Omental fat pad (tissue), 4 donors: ENCODE results near the gene REXO1. TPM values are rescaled to one million over a fixed set of nuclear protein-coding genes. Genes with fewer than 3 reads are reported as not detected.

Experiments
- ATAC-seq: fragments of 150-250 bp; one replicate; pipeline ENCODE4 v1.9.1; 2016; ENCODE audit warnings: mild to moderate bottlenecking, moderate library complexity; ENCODE audit not compliant: low FRiP score
- DNase-seq: peaks from one replicate; pipeline ENCODE4 v3.0.0-alpha.2; 2019; ENCODE audit warnings: low spot score
- CTCF ChIP-seq, 3 donors: fragments of 450-650 bp; IDR thresholded peaks; one replicate each; pipeline ENCODE4 v1.5.1; 2016 to 2017; ENCODE audit warnings: antibody characterized with exemption in 3 of 3, mild to moderate bottlenecking in 3 of 3, moderate library complexity in 2 of 3
- total RNA-seq, 4 donors: library from RNA; depleted of rRNA; stranded (reverse); fragments of >200 nt; gene quantifications; one replicate each; pipeline ENCODE4 v1.1.0, GENCODE V29; 2016

The REXO1 gene
- total RNA-seq, 4 donors from 2014 or later = 17.0 to 31.3 (median 19.6) TPM

- DNase-seq (no peak), ATAC-seq (no peak)
- TF ChIP-seq CTCF (IDR thresholded peaks at IDR 0.05) = no peak
These were observed 78.7 kb downstream of the REXO1 start for GRCh38 chr19:1769645-1769985.

GRCh38 chr19:1768918-1769644 is 79.2 kb downstream of the REXO1 start:
- no peak for TF ChIP-seq CTCF (IDR thresholded peaks at IDR 0.05)
- DNase-seq (no peak), ATAC-seq (no peak)

- TF ChIP-seq CTCF (IDR thresholded peaks at IDR 0.05) = no peak
- DNase-seq = no peak
- ATAC-seq = no peak
These were observed 80.0 kb downstream of the REXO1 start for GRCh38 chr19:1768248-1768647.

GRCh38 chr19:1767464-1767933 is 80.8 kb downstream of the REXO1 start:
- TF ChIP-seq CTCF (IDR thresholded peaks at IDR 0.05) = peak in 2 of 3 donors; percentile 15 to 47
- DNase-seq (no peak), ATAC-seq (peak; percentile 46)

- ATAC-seq (no peak), DNase-seq (no peak)
These were observed 81.4 kb downstream of the REXO1 start for GRCh38 chr19:1766800-1767352.

GRCh38 chr19:1765904-1766799 is 82.1 kb downstream of the REXO1 start:
- TF ChIP-seq CTCF (IDR thresholded peaks at IDR 0.05) = no peak
- DNase-seq (no peak), ATAC-seq (no peak)

More at GRCh38 chr19:1766800-1767352, 81.4 kb downstream of the REXO1 start:
- no peak for TF ChIP-seq CTCF (IDR thresholded peaks at IDR 0.05)

Other genes starting within 250 kb of the REXO1 start
- 10 to 100 TPM; 56.6 to 83.2 (median 64.6) TPM for gene UQCR11, start 243.0 kb downstream of the REXO1 start, total RNA-seq
- gene TCF3, start 195.9 kb downstream of the REXO1 start, total RNA-seq = 10 to 100 TPM; 24.2 to 46.6 (median 40.4) TPM
- gene ONECUT3, start 95.0 kb downstream of the REXO1 start, total RNA-seq = not detected
- gene ATP8B3, start 36.2 kb downstream of the REXO1 start, total RNA-seq = 1 to 10 TPM in 3 of 4 donors, under 1 TPM in 1; 0.88 to 2.4 (median 1.9) TPM
- 10 to 100 TPM in 1 of 4 donors, 1 to 10 TPM in 3; 4.0 to 19.5 (median 6.7) TPM for gene KLF16, start 15.1 kb upstream of the REXO1 start, total RNA-seq
- 100 to 1,000 TPM in 1 of 4 donors, 10 to 100 TPM in 3; 70.1 to 117 (median 87.8) TPM for gene ABHD17A, start 37.0 kb upstream of the REXO1 start, total RNA-seq
- gene ADAT3, start 56.9 kb upstream of the REXO1 start, total RNA-seq = 1 to 10 TPM; 2.4 to 6.2 (median 3.9) TPM
- gene SCAMP4, start 56.9 kb upstream of the REXO1 start, total RNA-seq = 10 to 100 TPM; 38.0 to 57.8 (median 45.6) TPM
- 10 to 100 TPM; 49.3 to 76.6 (median 52.3) TPM for gene CSNK1G2, start 92.7 kb upstream of the REXO1 start, total RNA-seq
- gene BTBD2, start 167.2 kb upstream of the REXO1 start, total RNA-seq = 10 to 100 TPM; 37.1 to 58.3 (median 52.8) TPM
- gene MKNK2, start 202.8 kb upstream of the REXO1 start, total RNA-seq = 100 to 1,000 TPM; 133 to 232 (median 178) TPM
- gene MOB3A, start 247.8 kb upstream of the REXO1 start, total RNA-seq = 10 to 100 TPM; 29.7 to 51.7 (median 44.8) TPM
- 1 to 10 TPM; 3.7 to 5.5 (median 4.6) TPM for gene IZUMO4, start 248.4 kb upstream of the REXO1 start, total RNA-seq